HuH-7 (cell line): ENCODE data around the gene WDR62.

Experiments
- DNase-seq: peaks from one replicate; pipeline ENCODE4 v3.0.0; 2011; ENCODE audit warnings: low spot score

The WDR62 gene

DNA sequence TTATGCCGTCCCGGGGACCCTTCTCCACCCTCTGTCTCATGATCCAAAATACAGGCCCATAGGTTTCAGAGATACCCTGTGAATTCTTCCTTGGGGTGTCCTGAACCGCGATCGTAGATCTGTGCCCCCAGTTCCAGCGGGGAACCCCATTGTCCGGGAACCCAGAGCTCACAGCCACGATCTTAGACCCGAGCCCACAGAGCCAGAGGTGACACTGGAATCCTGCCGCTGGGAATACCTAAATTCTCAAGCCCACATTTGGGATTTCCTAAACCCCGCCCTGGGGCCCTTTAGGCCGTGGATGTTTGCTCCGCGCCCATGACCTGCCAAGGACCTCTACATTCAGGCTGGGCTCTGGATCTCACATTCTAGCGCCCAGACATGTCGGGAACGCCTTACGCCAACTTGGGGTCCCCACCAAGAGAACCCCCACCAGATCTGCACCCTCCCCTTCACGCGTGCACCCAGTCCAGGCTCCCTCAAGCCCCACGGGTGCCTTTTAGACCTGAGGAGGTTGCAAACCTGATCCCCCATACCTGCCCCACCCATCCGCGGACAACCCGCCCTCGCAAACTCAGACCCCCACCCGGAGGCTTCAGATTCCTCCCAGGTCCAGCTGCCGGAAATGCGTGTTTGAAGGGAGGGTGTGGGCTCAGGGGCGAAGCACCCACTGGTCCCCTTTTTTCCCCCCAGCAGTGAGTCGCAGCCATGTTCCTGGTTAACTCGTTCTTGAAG is 85.8 kb downstream of the WDR62 start:
- peak; percentile 80 for DNase-seq

DNA sequence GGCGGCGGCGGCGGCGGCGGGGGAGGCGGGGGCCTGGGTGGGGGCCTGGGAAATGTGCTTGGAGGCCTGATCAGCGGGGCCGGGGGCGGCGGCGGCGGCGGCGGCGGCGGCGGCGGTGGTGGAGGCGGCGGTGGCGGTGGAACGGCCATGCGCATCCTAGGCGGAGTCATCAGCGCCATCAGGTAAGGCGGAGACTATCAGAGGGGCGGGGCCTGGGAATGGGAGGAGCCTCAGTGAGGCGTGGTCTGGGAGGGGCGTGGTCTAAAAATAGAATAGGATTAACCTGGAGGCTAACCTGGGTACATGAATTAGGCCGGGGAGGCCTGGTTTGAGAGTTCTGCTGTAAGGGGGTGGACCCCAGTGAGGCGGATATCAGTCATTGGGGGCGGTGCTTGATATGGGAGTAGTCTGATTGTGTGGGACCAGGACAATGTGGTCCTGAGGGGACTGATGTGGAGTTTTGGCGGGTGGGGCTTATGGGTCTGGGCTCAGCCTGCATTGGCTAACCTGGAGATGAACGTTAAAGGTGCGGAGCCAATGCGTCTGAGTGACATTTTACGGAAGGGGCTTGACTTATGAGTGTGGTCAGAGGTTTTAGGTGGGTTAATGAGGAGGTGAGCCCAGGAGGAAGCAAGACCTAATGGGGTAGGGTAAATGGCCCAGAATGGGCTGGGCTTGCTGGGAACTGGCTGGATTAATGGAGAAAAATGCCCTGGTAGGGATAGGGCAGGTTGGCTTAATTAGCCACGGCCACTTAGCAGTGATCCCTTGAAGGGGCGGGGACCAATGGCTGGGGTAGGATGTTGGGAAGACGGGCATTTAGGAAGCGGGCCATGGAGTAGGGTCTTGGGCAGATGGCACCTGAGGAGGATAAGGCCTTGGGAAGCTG is 86.6 kb downstream of the WDR62 start:
- peak; percentile 94 for DNase-seq

DNA sequence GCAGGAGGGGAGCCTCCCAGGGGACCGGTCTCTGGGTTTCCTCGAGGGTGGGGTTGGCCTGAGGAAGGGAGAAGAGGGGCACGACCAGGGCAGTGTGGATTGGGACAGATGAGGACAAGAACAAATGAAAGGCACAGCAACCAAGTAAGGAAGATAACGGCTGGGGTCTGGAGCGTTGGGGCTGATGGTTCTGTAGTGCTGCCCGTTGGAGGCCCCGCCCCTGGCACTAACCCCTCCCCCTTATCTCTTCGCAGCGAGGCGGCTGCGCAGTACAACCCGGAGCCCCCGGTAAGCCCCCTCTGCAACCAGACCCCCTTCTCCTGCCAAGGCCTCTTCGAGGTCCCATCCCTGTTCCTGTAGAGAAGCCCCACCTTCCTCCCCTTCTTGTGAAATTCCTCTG is 87.3 kb downstream of the WDR62 start:
- no peak for DNase-seq

DNA sequence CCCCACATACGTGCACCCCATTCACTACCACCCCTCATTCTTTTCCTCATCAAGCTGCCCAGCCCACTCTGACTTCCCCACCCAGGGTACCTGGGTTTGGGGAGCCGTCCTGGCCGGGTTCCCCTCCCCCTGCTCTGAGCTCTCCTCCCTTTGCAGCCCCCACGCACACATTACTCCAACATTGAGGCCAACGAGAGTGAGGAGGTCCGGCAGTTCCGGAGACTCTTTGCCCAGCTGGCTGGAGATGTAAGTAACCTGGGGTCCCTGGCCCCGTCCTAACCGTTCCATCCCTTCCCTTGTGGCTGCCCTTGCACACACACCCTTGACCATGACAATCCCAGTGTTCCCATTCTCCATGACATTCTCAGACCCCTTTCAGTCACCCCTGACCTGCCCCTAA is 87.8 kb downstream of the WDR62 start:
- no peak for DNase-seq

DNA sequence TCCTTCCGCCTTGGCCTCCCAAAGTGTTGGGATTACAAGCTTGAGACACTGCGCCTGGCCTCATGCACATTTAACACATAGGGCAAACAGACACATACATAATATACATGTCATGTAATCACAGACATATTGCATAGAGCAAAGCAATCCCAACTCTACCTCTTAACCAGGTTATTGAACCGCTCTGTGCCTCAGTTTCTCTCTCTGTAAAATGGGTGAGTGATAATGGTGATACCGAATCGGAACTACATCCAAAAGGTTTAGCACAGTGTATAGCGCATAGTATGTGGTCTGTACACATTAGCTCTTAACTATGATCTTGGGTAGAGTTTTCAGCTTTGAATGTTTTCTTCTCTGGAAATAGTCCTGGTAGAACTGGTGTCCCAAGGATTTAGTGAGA is 89.9 kb downstream of the WDR62 start:
- no peak for DNase-seq

DNA sequence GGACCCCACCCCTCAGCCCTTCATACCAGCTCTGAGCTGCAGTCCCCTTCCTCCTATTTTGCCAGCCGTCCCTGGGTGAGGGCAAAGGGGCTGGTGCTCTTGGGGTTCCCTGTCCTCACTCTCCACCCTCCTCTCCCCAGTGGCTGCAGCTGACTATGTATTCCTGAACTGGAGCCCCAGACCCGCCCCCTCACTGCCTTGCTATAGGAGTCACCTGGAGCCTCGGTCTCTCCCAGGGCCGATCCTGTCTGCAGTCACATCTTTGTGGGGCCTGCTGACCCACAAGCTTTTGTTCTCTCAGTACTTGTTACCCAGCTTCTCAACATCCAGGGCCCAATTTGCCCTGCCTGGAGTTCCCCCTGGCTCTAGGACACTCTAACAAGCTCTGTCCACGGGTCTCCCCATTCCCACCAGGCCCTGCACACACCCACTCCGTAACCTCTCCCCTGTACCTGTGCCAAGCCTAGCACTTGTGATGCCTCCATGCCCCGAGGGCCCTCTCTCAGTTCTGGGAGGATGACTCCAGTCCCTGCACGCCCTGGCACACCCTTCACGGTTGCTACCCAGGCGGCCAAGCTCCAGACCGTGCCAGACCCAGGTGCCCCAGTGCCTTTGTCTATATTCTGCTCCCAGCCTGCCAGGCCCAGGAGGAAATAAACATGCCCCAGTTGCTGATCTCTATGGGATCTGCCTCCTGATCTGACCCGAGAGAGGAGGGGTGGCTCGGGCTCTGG is 95.1 kb downstream of the WDR62 start:
- no peak for DNase-seq

DNA sequence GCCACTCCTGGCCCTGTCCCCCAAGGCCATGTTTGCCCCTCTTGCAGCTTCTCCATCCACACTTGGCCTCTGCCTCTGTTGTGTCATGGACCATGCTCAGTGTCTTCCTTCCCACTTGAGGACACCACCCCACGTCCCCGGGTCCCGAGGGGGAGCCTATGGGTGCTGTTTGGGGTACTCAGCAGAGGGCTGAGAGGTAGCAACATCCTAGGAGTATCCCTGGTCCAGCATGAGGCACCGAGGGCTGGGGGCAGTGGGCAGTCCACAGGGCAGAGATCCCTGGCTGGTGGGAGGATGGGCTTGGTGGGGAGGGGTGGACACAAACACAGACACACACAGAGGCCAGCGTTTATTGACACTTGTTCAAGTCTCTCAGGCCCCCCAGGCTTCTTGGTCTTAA is 95.9 kb downstream of the WDR62 start:
- no peak for DNase-seq

DNA sequence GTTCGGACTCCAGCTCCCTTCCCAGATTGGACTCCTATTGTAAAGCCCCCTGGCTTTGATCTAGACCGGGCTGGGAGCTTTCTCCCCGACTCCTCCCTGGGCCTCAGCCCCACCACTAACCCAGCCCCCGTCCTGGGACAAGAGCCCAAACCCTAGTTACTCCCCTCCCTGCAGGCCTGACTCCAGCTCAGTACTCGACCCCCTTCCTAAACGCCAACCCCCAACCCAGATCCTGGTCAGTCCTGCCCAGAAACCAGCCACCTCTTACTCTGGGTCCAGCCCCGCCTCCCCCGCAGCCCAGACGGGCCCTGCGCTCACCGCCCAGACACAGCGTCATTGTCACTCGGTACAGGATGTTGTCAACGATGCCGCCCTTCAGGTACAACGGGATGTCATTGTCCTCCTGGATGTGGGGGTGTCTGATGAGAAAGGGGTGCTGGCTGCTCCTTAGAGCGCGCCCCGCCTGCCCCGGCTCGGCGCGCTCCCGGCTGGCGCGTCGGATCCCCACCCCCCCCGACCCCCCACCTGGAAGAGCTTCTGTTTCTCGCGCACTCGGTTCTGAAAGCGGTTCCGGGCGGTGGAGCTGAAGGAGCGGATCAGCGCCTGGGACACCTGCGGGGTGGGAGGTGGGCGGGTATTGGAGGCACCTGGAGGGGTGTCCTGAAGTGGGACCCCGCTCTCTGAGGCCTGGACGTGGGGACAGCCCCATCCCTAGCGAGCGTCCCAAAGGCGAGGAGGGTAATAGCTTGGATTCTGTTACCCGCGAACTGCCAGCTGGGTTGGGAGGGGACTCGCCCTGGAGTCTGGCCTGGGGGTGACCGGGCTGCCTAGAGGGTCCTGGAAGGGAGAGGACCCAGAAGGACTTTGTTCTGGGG is 96.7 kb downstream of the WDR62 start:
- no peak for DNase-seq

DNA sequence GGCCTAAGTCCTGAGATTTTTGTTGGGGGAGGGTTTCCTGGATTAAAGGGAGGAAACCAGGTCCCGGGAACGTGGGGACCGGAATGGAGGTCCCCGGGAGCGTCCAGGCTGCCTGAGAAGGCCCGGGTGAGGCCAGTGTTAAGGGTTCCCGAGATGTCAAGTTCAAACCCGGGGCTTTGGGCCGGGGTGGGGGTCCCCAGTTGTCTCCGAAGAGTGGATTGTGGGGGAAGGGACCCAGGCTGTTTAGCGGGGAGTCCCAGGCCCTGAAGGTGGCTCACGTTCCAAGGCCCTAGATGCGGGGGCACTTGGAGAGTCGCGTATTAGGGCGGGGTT is 97.3 kb downstream of the WDR62 start:
- DNase-seq, result no peak

DNA sequence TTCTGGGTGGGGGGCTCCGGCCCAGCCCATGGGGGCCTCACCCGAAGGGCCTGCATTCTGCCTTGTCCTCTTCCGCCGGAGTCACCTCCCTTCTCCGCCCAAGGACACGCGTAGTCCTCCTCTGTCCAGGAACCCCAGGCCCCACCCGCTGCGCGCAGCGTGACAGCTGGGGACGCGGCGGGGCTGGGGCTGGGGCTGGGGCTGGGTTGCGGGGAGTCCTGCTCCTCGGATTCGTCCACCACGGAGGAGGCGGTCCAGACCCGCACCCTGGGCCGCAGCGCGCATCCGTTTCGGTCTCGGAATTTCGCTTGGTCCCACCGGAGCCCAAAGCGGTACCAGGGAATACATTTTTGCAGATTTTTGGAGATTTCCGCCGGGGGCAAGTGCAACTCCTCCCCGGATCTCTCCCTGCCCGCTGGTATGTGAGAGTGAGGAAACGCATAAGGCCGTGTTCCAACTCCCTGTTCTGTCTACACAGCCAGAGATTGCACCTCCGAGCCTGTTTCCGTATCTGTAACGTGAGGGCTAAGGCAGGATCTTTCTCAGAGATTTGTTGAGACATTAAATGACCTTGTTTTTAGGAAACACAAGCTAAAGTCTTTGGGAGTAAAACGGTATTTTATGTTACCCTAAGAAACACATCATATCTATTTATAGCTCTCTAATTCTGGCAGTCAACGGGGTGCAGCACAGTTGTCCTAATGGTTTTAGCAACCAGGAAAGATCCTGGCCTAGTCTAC is 97.8 kb downstream of the WDR62 start, which contains the start of gene COX7A1:
COX7A1 (minus strand) TSS at position 96 of the 740 bp plus-strand sequence; CDS start at position 56, 40 bp downstream.
- no peak for DNase-seq

DNA sequence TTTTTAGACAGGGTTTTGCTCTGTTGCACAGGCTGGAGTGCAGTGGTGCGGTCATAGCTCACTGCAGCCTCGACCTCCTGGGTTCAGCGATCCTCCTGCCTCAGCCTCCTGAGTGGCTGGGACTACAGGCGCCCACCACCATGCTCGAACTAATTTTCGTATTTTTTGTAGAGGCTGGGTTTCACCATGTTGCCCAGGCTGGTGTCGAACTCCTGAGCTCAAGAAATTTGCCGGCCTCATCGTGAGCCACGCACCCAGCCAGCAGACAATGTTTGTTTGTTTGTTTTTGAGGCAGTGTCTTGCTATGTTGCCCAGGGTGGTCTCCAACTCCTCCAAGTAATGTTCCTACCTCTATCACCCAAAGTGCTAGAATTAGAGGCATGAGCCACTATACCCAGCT is 98.4 kb downstream of the WDR62 start:
- no peak for DNase-seq
